HEK293 (cell line): ENCODE measurements around the gene ASAP2.

ENCODE experiments used
- CTCF ChIA-PET: fragments of 350-600 bp; formaldehyde crosslinking; extraction: SDS; loops from one replicate; lab custom pipeline; 2021; ENCODE audit warnings: antibody characterized with exemption; lab: Yijun Ruan, JAX
- POLR2A ChIA-PET: fragments of 300-600 bp; formaldehyde crosslinking; extraction: SDS; loops from one replicate; lab custom pipeline; 2020; ENCODE audit warnings: antibody characterized with exemption, inconsistent platforms; lab: Yijun Ruan, JAX
- H3K27ac ChIP-seq: fragments of 200-500 bp; sonication (Bioruptor generic); 2 replicates; pipeline ENCODE4 v1.5.1; 2014; ENCODE audit warnings: low read depth, low read length, control low read depth, inconsistent platforms; ENCODE audit errors: extremely low read depth
- H3K36me3 ChIP-seq, 2 experiments: fragments of 200-500 bp in 1 of 2; sonication (Bioruptor generic) in 1 of 2; 1 replicate in 1 of 2; 2 replicates in 1 of 2; pipeline ENCODE4 v1.5.1; 2014 to 2017; ENCODE audit warnings: inconsistent platforms in 2 of 2, low read length in 2 of 2; ENCODE audit not compliant: control insufficient read depth in 2 of 2, insufficient read depth in 1 of 2
- H3K4me1 ChIP-seq: fragments of 200-500 bp; sonication (Bioruptor generic); 2 replicates; pipeline ENCODE4 v1.5.1; 2014; ENCODE audit warnings: mild to moderate bottlenecking, low read length, inconsistent platforms; ENCODE audit not compliant: control insufficient read depth, insufficient read depth
- H3K4me3 ChIP-seq: 2 replicates; pipeline ENCODE4 v1.5.1; 2011; ENCODE audit warnings: low read depth, mild to moderate bottlenecking, control low read depth, low read length, moderate library complexity
- H3K9me3 ChIP-seq: fragments of 200-500 bp; sonication (Bioruptor generic); 2 replicates; pipeline ENCODE4 v1.5.1; 2014; ENCODE audit warnings: low read depth, low read length, inconsistent platforms; ENCODE audit not compliant: control insufficient read depth, insufficient read depth
- ELK4 ChIP-seq: IDR thresholded peaks from 2 replicates; pipeline ENCODE4 v1.6.1; 2011; ENCODE audit warnings: mild to moderate bottlenecking, low read depth, low read length, borderline replicate concordance
- IKZF3 ChIP-seq: fragments of 450-650 bp; IDR thresholded peaks from 2 replicates; pipeline ENCODE4 v1.5.0; 2018; ENCODE audit warnings: missing biosample characterization, mild to moderate bottlenecking, missing genetic modification characterization, moderate library complexity
- KLF1 ChIP-seq: fragments of 450-650 bp; formaldehyde crosslinking; IDR thresholded peaks from 2 replicates; pipeline ENCODE4 v1.5.1; 2016; ENCODE audit warnings: missing biosample characterization, missing genetic modification characterization
- KLF10 ChIP-seq: fragments of 450-650 bp; IDR thresholded peaks from 2 replicates; pipeline ENCODE4 v1.5.1; 2018; ENCODE audit warnings: missing biosample characterization, mild to moderate bottlenecking, missing genetic modification characterization
- MYNN ChIP-seq: fragments of 450-650 bp; formaldehyde crosslinking; IDR thresholded peaks from 2 replicates; pipeline ENCODE4 v1.5.1; 2016; ENCODE audit warnings: missing biosample characterization, missing genetic modification characterization, borderline replicate concordance
- OVOL3 ChIP-seq: fragments of 450-650 bp; formaldehyde crosslinking; IDR thresholded peaks from 2 replicates; pipeline ENCODE4 v1.5.1; 2016; ENCODE audit warnings: missing biosample characterization, missing genetic modification characterization
- PRDM4 ChIP-seq: fragments of 450-650 bp; formaldehyde crosslinking; IDR thresholded peaks from 2 replicates; pipeline ENCODE4 v1.5.1; 2017; ENCODE audit warnings: missing biosample characterization, missing genetic modification characterization
- SETDB1 ChIP-seq: IDR thresholded peaks from one replicate; pipeline ENCODE4 v1.6.1; 2017; ENCODE audit warnings: mild to moderate bottlenecking, low read length, moderate library complexity, mixed read lengths; ENCODE audit not compliant: insufficient read length
- ZNF133 ChIP-seq: fragments of 450-650 bp; formaldehyde crosslinking; IDR thresholded peaks from 2 replicates; pipeline ENCODE4 v1.5.1; 2016; ENCODE audit warnings: missing biosample characterization, missing genetic modification characterization
- ZNF148 ChIP-seq: fragments of 450-650 bp; formaldehyde crosslinking; IDR thresholded peaks from 2 replicates; pipeline ENCODE4 v1.5.0; 2017; ENCODE audit warnings: missing biosample characterization, missing genetic modification characterization, borderline replicate concordance
- ZNF157 ChIP-seq: fragments of 450-650 bp; formaldehyde crosslinking; IDR thresholded peaks from 2 replicates; pipeline ENCODE4 v1.5.1; 2016; ENCODE audit warnings: missing biosample characterization, missing genetic modification characterization
- ZNF23 ChIP-seq: fragments of 450-650 bp; formaldehyde crosslinking; IDR thresholded peaks from 2 replicates; pipeline ENCODE4 v1.5.1; 2016; ENCODE audit warnings: missing biosample characterization, missing genetic modification characterization, borderline replicate concordance
- ZNF280C ChIP-seq: fragments of 450-650 bp; formaldehyde crosslinking; IDR thresholded peaks from 2 replicates; pipeline ENCODE4 v1.5.1; 2016; ENCODE audit warnings: missing biosample characterization, missing genetic modification characterization
- ZNF366 ChIP-seq: fragments of 450-650 bp; formaldehyde crosslinking; conservative IDR thresholded peaks from 2 replicates; pipeline ENCODE4 v1.5.1; 2016; ENCODE audit warnings: missing biosample characterization, missing genetic modification characterization
- ZNF521 ChIP-seq: fragments of 450-650 bp; formaldehyde crosslinking; IDR thresholded peaks from 2 replicates; pipeline ENCODE4 v1.5.1; 2017; ENCODE audit warnings: missing biosample characterization, mild to moderate bottlenecking, missing genetic modification characterization
- ZNF544 ChIP-seq: fragments of 450-650 bp; formaldehyde crosslinking; IDR thresholded peaks from 2 replicates; pipeline ENCODE4 v1.5.0; 2017; ENCODE audit warnings: missing biosample characterization, missing genetic modification characterization
- ZNF645 ChIP-seq: fragments of 450-650 bp; formaldehyde crosslinking; IDR thresholded peaks from 2 replicates; pipeline ENCODE4; 2016; ENCODE audit warnings: missing biosample characterization, missing genetic modification characterization
- ZNF660 ChIP-seq: fragments of 450-650 bp; IDR thresholded peaks from 2 replicates; pipeline ENCODE4 v1.5.1; 2018; ENCODE audit warnings: missing biosample characterization, mild to moderate bottlenecking, missing genetic modification characterization
- ZNF707 ChIP-seq: fragments of 450-650 bp; formaldehyde crosslinking; IDR thresholded peaks from 2 replicates; pipeline ENCODE4 v1.5.1; 2016; ENCODE audit warnings: missing biosample characterization, missing genetic modification characterization
- ZNF768 ChIP-seq: fragments of 450-650 bp; formaldehyde crosslinking; IDR thresholded peaks from 2 replicates; pipeline ENCODE4 v1.5.1; 2018; ENCODE audit warnings: missing biosample characterization, mild to moderate bottlenecking, missing genetic modification characterization
- ZNF792 ChIP-seq: fragments of 450-650 bp; formaldehyde crosslinking; IDR thresholded peaks from 2 replicates; pipeline ENCODE4 v1.5.1; 2016; ENCODE audit warnings: missing biosample characterization, missing genetic modification characterization
- ZNF843 ChIP-seq: fragments of 450-650 bp; formaldehyde crosslinking; IDR thresholded peaks from 2 replicates; pipeline ENCODE4 v1.5.1; 2016; ENCODE audit warnings: missing biosample characterization, missing genetic modification characterization
- ZSCAN23 ChIP-seq: fragments of 450-650 bp; formaldehyde crosslinking; IDR thresholded peaks from 2 replicates; pipeline ENCODE4 v1.5.1; 2016; ENCODE audit warnings: missing biosample characterization, missing genetic modification characterization

ASAP2 gene

GRCh38 chr2:9401646-9402371, 195.2 kb downstream of the ASAP2 start:
- peaks cover 0 to 48% of the 10 kb centered on the region in 2 experiments for H3K36me3 ChIP-seq
- H3K4me1 ChIP-seq, result no peaks in the 10 kb centered on the region
- H3K4me3 ChIP-seq, result no peak overlapping the region
- TF ChIP-seq SETDB1 (no peak), ZNF544 (tag by site-specific recombination) (no peak), ZNF521 (tag by site-specific recombination) (no peak), ZNF23 (tag by site-specific recombination) (no peak), ZNF660 (tag by site-specific recombination) (no peak), ZSCAN23 (tag by site-specific recombination) (no peak), IKZF3 (tag by site-specific recombination) (no peak), ZNF133 (tag by site-specific recombination) (no peak), ZNF645 (no peak), KLF10 (no peak), ELK4 (no peak)
- H3K9me3 ChIP-seq, result no peaks in the 10 kb centered on the region
- no peak overlapping the region; the same call in 1 of the 2 replicates for H3K27ac ChIP-seq
- ChIA-PET CTCF (interaction anchor here (0.6 kb wide), 1 partner anchor 406 kb away, joined by 3 read pairs; no protein-coding TSS in a partner anchor), POLR2A (no interaction called here)

- CTCF ChIA-PET, result no interaction called here
- no peaks in the 10 kb centered on the region for H3K4me1 ChIP-seq
- H3K36me3 ChIP-seq, result peaks cover 0 to 61% of the 10 kb centered on the region in 2 experiments
- no peak for TF ChIP-seq ZNF792 (tag by site-specific recombination)
- no peak for TF ChIP-seq ZNF707
- no peak for TF ChIP-seq ZNF157
- no peak for TF ChIP-seq OVOL3 (tag by site-specific recombination)
- no peak for TF ChIP-seq MYNN
- TF ChIP-seq ZNF23 (tag by site-specific recombination), result no peak
- no peak for TF ChIP-seq KLF10
- TF ChIP-seq, all 188 proteins: peak for 0
- H3K4me3 ChIP-seq, result no peak overlapping the region
- no peaks in the 10 kb centered on the region for H3K9me3 ChIP-seq
- POLR2A ChIA-PET, result no interaction called here
- H3K27ac ChIP-seq, result no peak overlapping the region
Measured at GRCh38 chr2:9403924-9404323, 197.3 kb downstream of the ASAP2 start.

- Histone ChIP-seq H3K4me1 (no peaks in the 10 kb centered on the region), H3K4me3 (no peak overlapping the region), H3K27ac (no peak overlapping the region), H3K9me3 (no peaks in the 10 kb centered on the region), H3K36me3 (peaks cover 0 to 66% of the 10 kb centered on the region in 2 experiments)
- ChIA-PET POLR2A (no interaction called here), CTCF (interaction anchor here (0.7 kb wide), 1 partner anchor 564 kb away, joined by 3 read pairs; no protein-coding TSS in a partner anchor)
- TF ChIP-seq ZNF366 (no peak), ZNF768 (no peak), ZNF148 (tag by site-specific recombination) (no peak), ZNF280C (tag by site-specific recombination) (no peak), ZNF843 (tag by site-specific recombination) (no peak), KLF1 (tag by site-specific recombination) (no peak), PRDM4 (tag by site-specific recombination) (no peak), ZNF133 (tag by site-specific recombination) (no peak)
Measured at GRCh38 chr2:9404451-9404850, 197.8 kb downstream of the ASAP2 start.
